GM18907 (cell line): ENCODE results near the gene SFN.
"Not testable (repeated sequence)": the region's sequence is repeated elsewhere in the genome, so short reads cannot be mapped to it uniquely, and the experiment has no call there.

Source experiments
- ATAC-seq: cut with Tn5 transposase; IDR thresholded peaks from one replicate; pipeline ENCODE4 v1.9.1; 2021; ENCODE audit warnings: mild to moderate bottlenecking, moderate library complexity; ENCODE audit not compliant: unreplicated experiment

Gene SFN

GRCh38 chr1:26861889-26862378, 1.0 kb upstream of the SFN start:
- ATAC-seq = no peak

DNA sequence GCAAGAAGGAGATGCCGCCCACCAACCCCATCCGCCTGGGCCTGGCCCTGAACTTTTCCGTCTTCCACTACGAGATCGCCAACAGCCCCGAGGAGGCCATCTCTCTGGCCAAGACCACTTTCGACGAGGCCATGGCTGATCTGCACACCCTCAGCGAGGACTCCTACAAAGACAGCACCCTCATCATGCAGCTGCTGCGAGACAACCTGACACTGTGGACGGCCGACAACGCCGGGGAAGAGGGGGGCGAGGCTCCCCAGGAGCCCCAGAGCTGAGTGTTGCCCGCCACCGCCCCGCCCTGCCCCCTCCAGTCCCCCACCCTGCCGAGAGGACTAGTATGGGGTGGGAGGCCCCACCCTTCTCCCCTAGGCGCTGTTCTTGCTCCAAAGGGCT, 732 bp downstream of the SFN start:
- ATAC-seq = no peak

DNA sequence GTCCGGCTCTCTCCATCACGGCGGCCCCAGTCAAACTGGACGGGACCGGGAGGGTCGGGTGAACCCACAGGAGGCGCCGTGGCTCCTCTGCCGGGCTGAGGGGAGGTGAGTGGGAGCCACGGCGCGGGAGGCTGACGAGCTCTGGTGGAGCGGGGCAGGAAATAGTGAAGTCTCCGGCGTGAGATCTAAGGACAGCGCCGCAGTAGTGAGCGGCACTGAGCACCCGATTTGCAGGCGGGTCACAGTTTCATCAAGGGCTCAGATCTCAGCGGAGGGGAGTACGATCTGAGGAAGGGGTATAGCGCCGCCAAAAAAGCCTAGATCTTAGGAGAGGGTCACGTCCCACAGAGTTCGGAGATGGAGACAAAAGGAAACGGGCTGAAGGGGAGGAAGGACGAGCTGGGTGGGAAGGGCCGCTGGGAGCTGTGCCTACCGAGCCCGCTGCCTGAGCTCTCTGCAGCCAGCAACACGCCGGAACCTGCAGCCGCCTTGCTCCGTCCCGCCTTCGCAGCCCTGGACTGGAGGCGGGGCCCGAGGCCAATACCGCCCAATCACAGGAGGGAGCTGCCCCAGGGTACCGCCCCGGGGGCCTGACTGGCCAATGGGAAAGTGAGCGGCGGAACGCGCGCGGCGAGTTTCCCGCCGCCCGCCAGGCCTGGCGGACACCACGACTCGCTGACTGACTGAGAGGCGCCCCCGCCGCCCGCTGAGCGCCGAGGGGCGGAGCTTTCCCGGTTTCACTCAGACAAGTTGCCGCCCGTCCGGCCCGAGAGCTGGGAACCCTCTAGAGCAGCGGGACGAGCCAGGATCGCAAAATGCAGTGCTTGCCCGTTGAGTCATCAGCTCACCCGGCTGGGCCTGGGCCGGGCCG, 1.9 kb downstream of the SFN start:
- peak; percentile 89 for ATAC-seq

DNA sequence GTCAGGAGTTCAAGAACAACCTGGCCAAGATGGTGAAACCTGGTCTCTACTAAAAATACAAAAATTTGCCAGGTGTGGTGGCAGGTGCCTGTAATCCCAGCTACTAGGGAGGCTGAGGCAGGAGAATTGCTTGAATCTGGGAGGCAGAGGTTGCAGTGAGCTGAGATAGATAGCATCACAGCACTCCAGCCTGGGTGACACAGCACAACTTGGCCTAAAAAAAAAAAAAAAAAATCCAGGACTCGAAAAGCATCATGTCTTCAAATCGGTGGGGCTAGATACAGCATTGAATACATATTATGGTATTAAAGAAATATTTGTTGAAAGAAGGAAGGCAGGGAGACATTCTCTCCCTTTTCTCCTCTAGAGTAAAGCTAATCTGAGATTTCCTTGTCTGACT, 10.1 kb downstream of the SFN start:
- not testable (repeated sequence) for ATAC-seq

- ATAC-seq = no peak
Measured at GRCh38 chr1:26874896-26875295, 11.9 kb downstream of the SFN start.

DNA sequence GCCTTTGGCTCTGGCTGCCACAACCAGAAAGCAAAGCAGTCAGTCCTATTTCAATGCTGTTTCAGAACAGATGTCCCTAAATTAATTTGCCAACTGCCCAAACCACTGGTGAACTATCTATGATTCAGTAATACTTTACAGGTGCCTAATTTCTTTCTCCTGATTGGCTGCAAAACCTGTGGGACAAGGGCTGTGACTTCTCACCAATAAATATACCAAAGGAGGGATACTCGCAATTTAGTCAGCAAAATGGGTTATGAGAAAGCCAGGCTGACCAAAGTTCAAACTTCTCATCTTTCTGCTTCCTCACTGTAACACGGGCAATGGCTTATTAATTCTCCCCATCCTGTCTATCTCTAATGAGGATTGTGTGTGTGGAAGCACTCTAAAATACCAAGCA, 14.4 kb downstream of the SFN start:
- ATAC-seq = no peak

- no peak for ATAC-seq
Measured at GRCh38 chr1:26879793-26880192, 16.8 kb downstream of the SFN start.

DNA sequence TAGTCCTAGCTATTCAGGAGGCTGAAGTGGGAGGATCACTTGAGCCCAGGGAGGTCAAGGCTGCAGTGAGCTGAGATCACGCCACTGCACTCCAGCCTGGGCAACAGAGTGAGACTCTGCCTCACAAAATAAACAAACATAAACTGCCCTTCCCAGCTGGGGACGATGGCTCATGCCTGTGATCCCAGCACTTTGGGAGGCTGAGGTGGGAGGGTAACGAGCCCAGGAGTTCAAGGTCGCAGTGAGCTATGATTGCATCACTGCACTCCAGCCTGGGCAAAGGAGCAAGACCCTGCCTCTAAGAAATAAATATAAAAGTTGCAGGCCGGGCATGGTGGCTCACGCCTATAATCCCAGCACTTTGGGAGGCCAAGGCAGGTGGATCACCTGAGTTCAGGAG, 18.7 kb downstream of the SFN start:
- not testable (repeated sequence) for ATAC-seq

DNA sequence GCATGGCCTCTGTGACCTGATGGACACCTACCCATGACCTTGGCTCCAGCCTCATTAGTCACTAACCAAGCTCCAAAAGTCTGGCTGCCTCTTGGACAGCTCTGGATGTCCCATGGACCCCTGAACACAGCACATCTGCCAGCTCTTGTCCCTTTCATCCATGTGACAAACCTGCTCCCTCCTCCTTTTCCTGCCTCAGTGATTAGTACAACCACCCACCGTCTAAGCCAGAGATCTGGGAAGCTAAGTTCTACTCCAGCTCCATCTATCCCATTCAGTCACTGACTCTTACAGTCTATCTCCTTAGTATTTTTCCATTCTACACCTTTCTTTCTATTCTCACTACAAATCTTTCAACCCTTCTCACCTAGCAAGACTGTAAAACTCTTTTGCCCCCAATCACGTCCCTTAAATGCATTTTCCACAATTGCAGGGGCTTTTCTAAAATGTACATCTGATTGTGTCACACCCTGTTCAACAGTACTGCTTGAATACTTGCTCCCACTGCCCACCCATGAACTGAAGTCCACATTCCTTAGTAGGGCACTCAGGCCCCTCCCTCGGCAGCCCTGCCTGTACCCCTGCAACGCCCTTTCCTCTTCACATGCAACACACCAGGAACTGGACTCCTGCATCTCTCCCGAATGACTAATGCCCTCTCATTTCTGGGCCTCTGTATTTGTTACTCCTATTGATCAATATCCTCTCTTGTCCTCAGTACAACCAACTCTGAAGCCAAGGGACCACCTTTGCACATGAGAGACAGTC, 19.9 kb downstream of the SFN start:
- no peak for ATAC-seq

DNA sequence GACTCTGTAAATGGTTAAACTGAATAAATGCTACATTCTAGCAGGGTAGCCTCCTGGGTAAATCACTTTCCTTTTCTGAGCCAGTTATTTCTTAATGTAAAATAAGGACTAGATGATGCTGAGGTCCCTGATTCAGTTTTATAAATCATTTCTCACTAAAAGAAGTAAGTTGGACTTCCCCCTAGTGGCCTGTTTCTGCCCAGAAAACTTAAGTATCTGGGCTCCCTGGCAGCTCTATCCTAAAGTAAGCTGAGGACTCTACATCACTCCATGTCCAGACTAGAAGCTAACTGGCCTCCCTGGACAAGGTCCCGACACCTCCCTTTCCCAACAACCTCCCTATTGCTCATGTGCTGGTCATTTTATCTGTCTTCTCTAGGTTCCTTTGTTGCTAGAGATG, 24.2 kb downstream of the SFN start:
- ATAC-seq = no peak

DNA sequence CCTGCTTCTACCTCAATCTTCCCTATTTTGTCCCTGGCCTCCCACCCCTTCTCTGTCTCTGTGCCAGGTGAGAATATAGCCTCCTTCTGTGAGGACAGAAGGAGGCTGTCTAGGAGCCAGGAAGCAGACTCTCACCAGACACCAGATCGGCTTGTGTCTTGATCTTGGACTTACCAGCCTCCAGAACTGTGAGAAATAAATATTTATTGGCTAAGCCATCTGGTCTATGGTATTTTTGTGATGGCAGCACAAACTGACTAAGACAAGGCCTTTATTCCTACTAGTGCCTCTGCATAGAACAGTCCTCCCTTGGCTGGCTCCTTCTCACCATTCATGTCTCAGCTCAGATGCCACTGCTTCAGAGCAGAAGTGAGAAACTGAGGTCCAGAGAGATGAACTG, 25.3 kb downstream of the SFN start:
- ATAC-seq = no peak

DNA sequence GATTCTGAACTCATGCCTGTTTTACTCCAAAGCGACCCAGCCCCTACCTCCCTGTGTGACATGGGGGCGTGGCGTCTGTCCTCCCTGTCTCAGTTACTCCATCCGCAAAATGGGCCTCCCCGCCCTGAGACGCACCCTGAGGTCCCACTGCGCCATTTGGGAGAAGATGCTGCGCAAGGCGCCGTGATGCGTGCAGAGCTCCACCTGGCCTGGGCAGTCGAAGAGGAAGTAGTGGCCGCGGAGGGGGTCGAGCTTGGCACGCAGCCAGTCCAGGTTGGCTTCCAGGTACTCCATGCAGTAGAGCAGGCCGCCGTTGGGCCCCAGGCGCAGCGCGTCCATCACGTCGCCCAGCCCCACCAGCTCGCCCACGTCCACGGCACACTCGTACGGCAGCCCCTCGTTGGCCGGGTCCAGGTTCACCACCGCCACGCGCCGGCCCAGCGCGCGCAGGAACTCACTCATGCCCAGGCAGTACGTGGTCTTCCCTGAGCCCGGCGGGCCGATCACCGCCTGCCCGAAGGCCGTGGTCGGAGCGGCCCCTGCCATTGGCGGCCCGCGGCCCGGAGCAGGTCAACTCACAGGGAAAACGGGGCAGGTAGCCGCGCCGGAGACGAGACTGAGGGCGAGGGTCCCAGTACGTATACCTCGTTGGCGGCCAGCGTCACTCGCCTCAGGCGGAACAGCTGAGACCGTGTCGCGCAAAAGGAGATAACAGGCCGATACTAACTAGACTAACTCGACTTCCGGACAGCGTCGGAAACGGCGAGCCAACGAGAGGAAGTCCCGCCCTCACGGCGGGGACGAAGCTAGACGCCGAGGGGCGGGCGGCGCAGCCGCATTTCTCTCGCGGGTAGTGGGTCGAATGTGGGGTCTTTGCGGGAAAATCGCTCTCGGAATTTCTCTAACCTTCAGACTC, 26.9 kb downstream of the SFN start, which contains the start of gene GPN2:
Gene GPN2, minus strand, starts transcription at position 733 of the 916 bp plus-strand sequence. Its CDS starts 187 bp downstream, at position 546.
- peak; percentile 85 for ATAC-seq

DNA sequence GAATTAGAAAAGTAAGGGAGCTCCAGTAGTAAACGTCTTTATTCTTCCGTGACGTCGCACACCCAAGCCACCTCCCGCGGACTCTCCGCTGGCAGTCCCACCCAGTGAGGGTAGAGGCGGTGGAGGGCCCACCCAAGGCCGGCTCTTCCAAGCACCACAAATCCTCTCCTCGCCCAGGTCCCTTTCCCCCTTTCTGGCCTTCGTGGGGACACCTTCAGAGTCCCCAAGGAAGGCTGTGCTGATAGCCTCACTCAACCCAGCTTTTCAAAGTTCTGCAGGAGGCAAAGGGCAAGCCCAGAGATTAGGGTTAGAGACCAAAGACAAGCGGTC, 27.5 kb downstream of the SFN start:
- peak; percentile 23 for ATAC-seq

DNA sequence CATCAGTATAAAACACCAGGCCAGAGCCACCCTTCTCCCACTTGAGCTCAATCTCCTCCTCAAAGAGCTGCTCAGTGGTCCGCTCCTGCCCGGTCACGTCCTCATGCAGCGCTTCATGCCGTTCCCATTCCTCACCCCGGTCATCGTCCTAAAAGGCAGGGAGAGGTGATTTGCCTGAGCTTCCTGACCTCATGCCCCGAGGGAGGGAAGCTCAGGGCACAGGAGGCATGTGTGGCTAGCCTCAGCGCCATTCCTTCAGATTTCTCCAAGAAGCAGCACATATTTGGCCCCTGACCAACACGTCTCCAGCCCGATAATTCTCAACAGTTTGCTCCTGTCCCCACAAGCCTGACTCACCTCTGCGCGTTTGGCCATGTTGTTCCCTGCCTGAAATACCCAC, 31.3 kb downstream of the SFN start:
- no peak for ATAC-seq

DNA sequence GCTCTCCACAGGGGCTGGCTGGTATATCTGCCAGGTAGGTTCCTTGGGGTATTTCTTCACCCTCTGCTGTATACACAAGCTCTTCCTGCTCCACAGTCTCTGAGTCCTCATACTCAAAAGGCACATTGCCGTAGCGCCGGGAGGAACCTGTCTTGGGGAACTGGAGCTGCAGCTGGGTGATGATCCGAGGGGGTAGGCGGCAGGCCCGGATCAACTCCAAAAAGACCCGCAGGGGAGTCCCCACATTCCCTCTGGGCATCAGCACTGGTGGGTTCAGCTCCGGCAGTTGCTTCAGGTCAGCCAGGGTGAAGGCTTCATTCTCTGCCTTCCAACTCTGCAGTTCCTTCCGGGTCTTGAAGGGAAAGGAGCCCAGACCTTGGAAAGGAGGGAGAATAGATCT, 34.4 kb downstream of the SFN start:
- no peak for ATAC-seq

GRCh38 chr1:26900001-26900814, 37.3 kb downstream of the SFN start, which contains the start of gene GPATCH3:
TSS of gene GPATCH3 (minus strand) at chr1:26900467. CDS start at chr1:26900442, 25 bp downstream.
- peak; percentile 75 for ATAC-seq

DNA sequence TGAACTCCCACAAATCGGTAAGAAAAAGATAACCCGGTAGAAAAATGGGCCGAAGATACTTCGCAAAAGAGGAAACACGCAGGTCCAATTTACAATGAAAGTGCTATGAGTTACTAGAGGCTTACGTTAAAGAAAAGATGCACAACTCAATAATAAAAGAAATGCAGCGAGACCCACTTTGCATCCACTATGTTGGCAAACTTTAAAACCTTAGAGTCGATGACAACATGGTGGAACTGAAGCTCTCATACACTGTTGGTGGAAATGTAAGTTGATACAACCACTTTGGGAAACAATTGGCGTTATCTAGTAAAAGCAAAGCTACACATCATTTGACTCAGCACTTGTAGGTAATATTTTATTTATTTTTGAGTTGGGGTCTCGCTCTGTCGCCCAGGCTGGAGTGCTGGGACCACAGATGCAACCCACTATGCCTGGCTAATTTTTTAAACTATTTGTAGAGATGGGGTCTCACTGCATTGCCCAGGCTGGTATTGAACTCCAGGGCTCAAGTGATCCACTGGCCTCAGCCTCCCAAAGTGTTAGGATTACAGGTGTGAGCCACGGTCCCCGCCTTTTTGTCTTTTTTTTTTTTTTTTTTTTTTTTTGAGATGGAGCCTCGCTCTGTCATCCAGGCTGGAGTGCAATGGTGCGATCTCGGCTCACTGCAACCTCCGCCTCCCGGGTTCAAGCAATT, 38.0 kb downstream of the SFN start:
- ATAC-seq = no peak

GRCh38 chr1:26907071-26907917, 44.3 kb downstream of the SFN start:
- no peak for ATAC-seq

- ATAC-seq = no peak
Measured at GRCh38 chr1:26909951-26910342, 47.0 kb downstream of the SFN start.
